ENCODE results near the gene TCN1. TPM values are rescaled to one million over a fixed set of nuclear protein-coding genes. Genes with fewer than 3 reads are reported as not detected.
A peak's percentile ranks its signal among the peaks of the same experiment; 100 is the strongest.

The TCN1 gene
- total and polyA plus RNA-seq, 9 of the 15 experiments (the other 6 are each of a cell fraction or from before 2014, with no cell fraction given): 0.63 to 25.9 (median 8.0) TPM

GRCh38 chr11:59857439-59858434, 8.6 kb downstream of the TCN1 start (continued):
- TF ChIP-seq STAT6 (CRISPR knock-in tag; IDR thresholded peaks at IDR 0.05): no peak
- TF ChIP-seq GATA2 (CRISPR knock-in tag; IDR thresholded peaks at IDR 0.05): peak; percentile 70; the same call in 1 of the 2 replicates
- TF ChIP-seq ZBTB17 (CRISPR knock-in tag; IDR thresholded peaks at IDR 0.05): 0 out of 2 replicates have a peak, but pooled peaks have one; percentile 20
- no peak; the same call in 1 of the 2 replicates for TF ChIP-seq CREB1 (IDR thresholded peaks at IDR 0.05)
- no peak for TF ChIP-seq CREB1 (CRISPR knock-in tag; IDR thresholded peaks at IDR 0.05)
- no peak for TF ChIP-seq SAP30 (IDR thresholded peaks at IDR 0.05; ENCODE audit: borderline replicate concordance, insufficient read depth, low read depth, low read length, poor library complexity, severe bottlenecking)
- peak; percentile 46; the same call in 1 of the 2 replicates for TF ChIP-seq MBD2 (IDR thresholded peaks at IDR 0.05; ENCODE audit: borderline replicate concordance, low read depth)
- peak; percentile 80; the same call in 1 of the 2 replicates for TF ChIP-seq ZEB2 (IDR thresholded peaks at IDR 0.05)
- no peak for TF ChIP-seq ZNF445 (CRISPR knock-in tag; IDR thresholded peaks at IDR 0.05; ENCODE audit: low read depth)
- TF ChIP-seq ETS1 (conservative IDR thresholded peaks at IDR 0.05; ENCODE audit: control insufficient read depth, low read depth, low read length): no peak
- TF ChIP-seq ZNF717 (CRISPR knock-in tag; IDR thresholded peaks at IDR 0.05): no peak
- no peak for TF ChIP-seq ZNF263 (CRISPR knock-in tag; IDR thresholded peaks at IDR 0.05; ENCODE audit: borderline replicate concordance)
- TF ChIP-seq GABPA (tag; conservative IDR thresholded peaks at IDR 0.05; ENCODE audit: low read depth): peak; percentile 54; the same call in 1 of the 2 replicates
- peak; percentile 93 for TF ChIP-seq ARID1B (IDR thresholded peaks at IDR 0.05)
- no peak for TF ChIP-seq ZBED1 (IDR thresholded peaks at IDR 0.05)
- TF ChIP-seq SMARCC2 (IDR thresholded peaks at IDR 0.05; ENCODE audit: low read depth): peak; percentile 91

Measured in K562 (cell line).